Keratinocyte (primary cell): Measurements from ENCODE around the gene FBXO31. TPM values are rescaled to one million over a fixed set of nuclear protein-coding genes. Genes with fewer than 3 reads are reported as not detected.

ENCODE experiments used
- DNase-seq: peaks from one replicate; pipeline ENCODE4 v3.0.0-alpha.2; 2011; ENCODE audit warnings: low read depth, missing footprints, low spot score
- FAIRE-seq: peaks from 2 replicates; lab custom pipeline; 2011; peaks lifted over from hg19 to GRCh38; lab: Jason Lieb, UNC
- H2AFZ ChIP-seq: 2 replicates; pipeline ENCODE4 v1.6.0; 2012; ENCODE audit warnings: low read length, control low read depth, inconsistent platforms; ENCODE audit not compliant: control insufficient read depth
- H3K27ac ChIP-seq: 2 replicates; pipeline ENCODE4 v1.5.1; 2011; ENCODE audit warnings: low read length; ENCODE audit not compliant: control insufficient read depth, insufficient read depth
- H3K27me3 ChIP-seq: 3 replicates; pipeline ENCODE4 v1.6.0; 2011; ENCODE audit warnings: low read length; ENCODE audit not compliant: control insufficient read depth, insufficient read depth; ENCODE audit errors: extremely low read depth
- H3K36me3 ChIP-seq, 2 experiments: 2 replicates in 1 of 2; 3 replicates in 1 of 2; pipeline ENCODE4 v1.5.1; 2011; ENCODE audit warnings: low read length in 2 of 2, mild to moderate bottlenecking in 1 of 2; ENCODE audit not compliant: control insufficient read depth in 2 of 2, insufficient read depth in 2 of 2; ENCODE audit errors: extremely low read depth in 1 of 2
- H3K4me1 ChIP-seq: 3 replicates; pipeline ENCODE4 v1.5.1; 2011; ENCODE audit warnings: low read length; ENCODE audit not compliant: control insufficient read depth, insufficient read depth; ENCODE audit errors: extremely low read depth
- H3K4me2 ChIP-seq: 3 replicates; pipeline ENCODE4 v1.6.0; 2011; ENCODE audit warnings: low read depth, low read length; ENCODE audit not compliant: control insufficient read depth, insufficient read depth; ENCODE audit errors: extremely low read depth
- H3K4me3 ChIP-seq, 3 experiments: fragments of 200-600 bp in 1 of 3; sonication (generic) in 1 of 3; 2 replicates in 2 of 3; 3 replicates in 1 of 3; pipeline ENCODE4 v1.5.1; 2011 to 2016; ENCODE audit warnings: low read length in 3 of 3, mild to moderate bottlenecking in 3 of 3, control low read depth in 2 of 3, inconsistent platforms in 1 of 3, low read depth in 1 of 3, mixed read lengths in 1 of 3, mixed run types in 1 of 3, moderate library complexity in 1 of 3; ENCODE audit not compliant: control insufficient read depth in 2 of 3, insufficient read depth in 2 of 3; ENCODE audit errors: extremely low read depth in 1 of 3
- H3K79me2 ChIP-seq: 2 replicates; pipeline ENCODE4 v1.6.0; 2012; ENCODE audit warnings: low read length; ENCODE audit not compliant: control insufficient read depth, insufficient read depth
- H3K9ac ChIP-seq: 3 replicates; pipeline ENCODE4 v1.6.0; 2011; ENCODE audit warnings: low read length; ENCODE audit not compliant: control insufficient read depth, insufficient read depth; ENCODE audit errors: extremely low read depth
- H3K9me1 ChIP-seq: 3 replicates; pipeline ENCODE4 v1.6.0; 2011; ENCODE audit warnings: low read length; ENCODE audit not compliant: control insufficient read depth, insufficient read depth; ENCODE audit errors: extremely low read depth
- H3K9me3 ChIP-seq: 2 replicates; pipeline ENCODE4 v1.5.1; 2012; ENCODE audit warnings: low read depth, low read length; ENCODE audit not compliant: control insufficient read depth
- H4K20me1 ChIP-seq: 3 replicates; pipeline ENCODE4 v1.6.0; 2011; ENCODE audit warnings: low read length; ENCODE audit not compliant: control insufficient read depth, insufficient read depth; ENCODE audit errors: extremely low read depth
- CTCF ChIP-seq, 3 experiments: IDR thresholded peaks in 1 of 3; conservative IDR thresholded peaks in 1 of 3; optimal IDR thresholded peaks in 1 of 3; 2 replicates in 2 of 3; 3 replicates in 1 of 3; pipeline versions ENCODE3 to v1.5.1; 2011; ENCODE audit warnings: low read length in 3 of 3, mild to moderate bottlenecking in 3 of 3, moderate library complexity in 2 of 3, control low read depth in 1 of 3, inconsistent platforms in 1 of 3; ENCODE audit not compliant: insufficient read depth in 2 of 3; ENCODE audit errors: extremely low read depth in 1 of 3
- EZH2 ChIP-seq: IDR thresholded peaks from one replicate; pipeline ENCODE4 v1.6.1; 2012; ENCODE audit warnings: inconsistent platforms, mild to moderate bottlenecking, low read length, moderate library complexity
- dilution Hi-C: fragments of 300-500 bp; cut with MboI; formaldehyde crosslinking; loops from one replicate; pipeline ENCODE4 v1.7.0; 2020; ENCODE audit warnings: low sequenced_read_pairs; ENCODE audit not compliant: extremely low pct_ligation_motif_present
- polyA plus RNA-seq, 5 experiments: library from polyadenylated mRNA; depleted of rRNA in 3 of 5; stranded (reverse) in 3 of 5; stranded (forward) in 1 of 5; unstranded in 1 of 5; fragments of >200 nt; gene quantifications; 1 replicate in 1 of 5; 2 replicates in 3 of 5; 3 replicates in 1 of 5; pipeline versions ENCODE4 v1.2.1 to v1.2.3, GENCODE V29; 2011 to 2012; ENCODE audit warnings: missing spikeins in 2 of 5, low read depth in 1 of 5, low replicate concordance in 1 of 5

Gene FBXO31
- polyA plus RNA-seq, 1 donor (not counting 4 experiments of a cell fraction or from before 2014, with no cell fraction given): 17.0 TPM

DNA sequence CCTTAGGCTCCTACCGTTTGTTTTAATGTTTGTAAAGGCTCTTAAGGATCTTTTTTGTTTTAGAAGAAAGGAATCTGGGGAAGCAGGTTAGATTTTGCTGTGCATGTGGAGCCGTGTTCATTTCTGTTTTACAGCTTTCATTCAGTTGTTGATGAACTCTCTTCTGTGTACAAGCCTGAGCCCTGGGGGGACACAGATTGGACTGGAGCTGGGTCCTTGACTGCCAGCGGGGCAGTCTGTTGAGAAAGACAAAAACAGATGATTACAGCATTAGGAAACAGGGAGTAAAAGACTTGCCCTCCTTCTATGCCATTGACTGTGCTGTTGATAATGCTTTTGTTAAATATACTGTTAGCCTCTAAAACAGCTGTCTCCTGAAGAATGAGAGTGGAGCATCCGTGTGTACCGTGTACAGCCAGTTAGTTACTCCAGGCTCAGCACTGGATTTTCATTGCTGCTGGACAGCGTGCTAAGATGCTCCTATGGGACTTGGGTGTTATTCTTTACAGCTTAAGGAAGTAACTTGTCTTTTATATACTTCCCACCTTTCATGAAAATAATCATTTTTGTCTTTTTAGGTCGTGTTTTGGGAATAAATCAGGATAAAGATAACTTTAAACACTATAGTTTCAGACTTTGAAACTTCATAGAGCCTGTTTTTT, 11.7 kb upstream of the FBXO31 start:
- peaks cover 14% of the 10 kb centered on the region for H3K4me1 ChIP-seq

GRCh38 chr16:87393680-87394055, 10.1 kb upstream of the FBXO31 start:
- Histone ChIP-seq H3K4me3 (peak overlapping the region; percentile 84 to 100 (median 89)), H2AFZ (no peak overlapping the region), H3K36me3 (peaks cover 0 to 9% of the 10 kb centered on the region in 2 experiments), H3K27me3 (no peaks in the 10 kb centered on the region), H3K9ac (peak overlapping the region; percentile 88), H3K27ac (peak overlapping the region; percentile 84), H3K79me2 (peaks cover 62% of the 10 kb centered on the region), H3K9me1 (peaks cover 3% of the 10 kb centered on the region), H4K20me1 (peaks cover 16% of the 10 kb centered on the region), H3K4me2 (peak overlapping the region; percentile 93), H3K9me3 (no peaks in the 10 kb centered on the region), H3K4me1 (peaks cover 21% of the 10 kb centered on the region)
- dilution Hi-C loops: no loop called here
- DNase-seq: no peak
- no peak for FAIRE-seq
- TF ChIP-seq EZH2 (no peak), CTCF (optimal IDR thresholded peaks at IDR 0.05 in 1 of 3, IDR thresholded peaks at IDR 0.05 in 1 of 3, conservative IDR thresholded peaks at IDR 0.05 in 1 of 3; ENCODE audit: extremely low read depth in 1 of 3, insufficient read depth in 2 of 3, low read length in 3 of 3) (no peak)

More for the DNA sequence above, 11.7 kb upstream of the FBXO31 start:
- DNase-seq (no peak), FAIRE-seq (no peak)
- TF ChIP-seq CTCF (optimal IDR thresholded peaks at IDR 0.05 in 1 of 3, IDR thresholded peaks at IDR 0.05 in 1 of 3, conservative IDR thresholded peaks at IDR 0.05 in 1 of 3; ENCODE audit: extremely low read depth in 1 of 3, insufficient read depth in 2 of 3, low read length in 3 of 3) (no peak), EZH2 (no peak)
- H3K79me2 ChIP-seq: peaks cover 70% of the 10 kb centered on the region
- peaks cover 3 to 19% of the 10 kb centered on the region in 2 experiments for H3K36me3 ChIP-seq
- H3K27ac ChIP-seq: no peak overlapping the region
- H3K9ac ChIP-seq: no peak overlapping the region
- H2AFZ ChIP-seq: no peak overlapping the region
- peaks cover 16% of the 10 kb centered on the region for H4K20me1 ChIP-seq
- no peak overlapping the region for H3K4me3 ChIP-seq
- peak overlapping the region; percentile 0 for H3K4me2 ChIP-seq
- no peaks in the 10 kb centered on the region for H3K9me3 ChIP-seq
- dilution Hi-C loops: no loop called here
- H3K9me1 ChIP-seq: peaks cover 3% of the 10 kb centered on the region
- no peaks in the 10 kb centered on the region for H3K27me3 ChIP-seq
